ENCODE data around the gene EFR3B. TPM values are rescaled to one million over a fixed set of nuclear protein-coding genes. Genes with fewer than 3 reads are reported as not detected.
"Not testable (repeated sequence)": the region's sequence is repeated elsewhere in the genome, so short reads cannot be mapped to it uniquely, and the experiment has no call there.

Gene EFR3B, protein sequence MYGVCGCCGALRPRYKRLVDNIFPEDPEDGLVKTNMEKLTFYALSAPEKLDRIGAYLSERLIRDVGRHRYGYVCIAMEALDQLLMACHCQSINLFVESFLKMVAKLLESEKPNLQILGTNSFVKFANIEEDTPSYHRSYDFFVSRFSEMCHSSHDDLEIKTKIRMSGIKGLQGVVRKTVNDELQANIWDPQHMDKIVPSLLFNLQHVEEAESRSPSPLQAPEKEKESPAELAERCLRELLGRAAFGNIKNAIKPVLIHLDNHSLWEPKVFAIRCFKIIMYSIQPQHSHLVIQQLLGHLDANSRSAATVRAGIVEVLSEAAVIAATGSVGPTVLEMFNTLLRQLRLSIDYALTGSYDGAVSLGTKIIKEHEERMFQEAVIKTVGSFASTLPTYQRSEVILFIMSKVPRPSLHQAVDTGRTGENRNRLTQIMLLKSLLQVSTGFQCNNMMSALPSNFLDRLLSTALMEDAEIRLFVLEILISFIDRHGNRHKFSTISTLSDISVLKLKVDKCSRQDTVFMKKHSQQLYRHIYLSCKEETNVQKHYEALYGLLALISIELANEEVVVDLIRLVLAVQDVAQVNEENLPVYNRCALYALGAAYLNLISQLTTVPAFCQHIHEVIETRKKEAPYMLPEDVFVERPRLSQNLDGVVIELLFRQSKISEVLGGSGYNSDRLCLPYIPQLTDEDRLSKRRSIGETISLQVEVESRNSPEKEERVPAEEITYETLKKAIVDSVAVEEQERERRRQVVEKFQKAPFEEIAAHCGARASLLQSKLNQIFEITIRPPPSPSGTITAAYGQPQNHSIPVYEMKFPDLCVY
- total RNA-seq = 0.35 and 0.40 TPM in 2 replicates

- DNase-seq (ENCODE audit: low read depth) = peak; percentile 73
These were observed at the start of gene EFR3B for GRCh38 chr2:25041928-25042320. EFR3B (plus strand) TSS chr2:25042076; CDS start chr2:25042313, 237 bp downstream.

DNA sequence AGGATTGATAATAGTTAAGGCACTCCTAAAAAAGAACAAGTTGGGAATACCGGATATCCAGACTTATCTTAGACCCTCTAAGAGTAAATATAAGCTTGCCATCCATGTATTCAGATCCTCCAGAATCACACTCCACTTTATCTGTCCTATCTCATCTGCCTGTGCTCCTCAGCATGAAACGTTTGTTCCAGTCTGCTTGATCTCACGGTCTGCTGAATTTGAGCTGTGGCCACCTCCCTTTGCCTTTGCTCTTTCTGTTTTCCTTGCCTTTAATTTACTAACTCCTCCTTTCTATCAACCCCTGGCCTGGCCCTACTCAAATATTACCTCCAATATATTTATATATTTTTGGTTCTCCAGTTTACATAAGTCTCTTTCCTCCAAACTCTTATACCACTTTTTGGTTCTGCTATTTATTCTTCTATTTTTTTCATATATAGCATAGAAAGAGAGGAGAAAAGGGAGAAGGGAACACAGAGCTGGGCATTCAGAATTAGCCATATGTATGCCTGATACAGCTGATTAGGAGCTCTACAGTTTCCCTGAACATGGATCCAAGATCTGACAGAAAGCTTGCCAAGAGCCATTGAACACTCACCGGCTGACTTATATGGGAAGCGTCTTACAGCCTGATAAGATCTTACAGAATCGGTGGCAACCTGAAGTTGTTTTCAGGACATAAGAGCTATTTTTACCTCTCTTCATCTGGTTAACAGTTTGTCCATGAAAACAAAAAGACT lies 48.3 kb upstream of the EFR3B start:
- no peak for DNase-seq (ENCODE audit: low read depth)

DNA sequence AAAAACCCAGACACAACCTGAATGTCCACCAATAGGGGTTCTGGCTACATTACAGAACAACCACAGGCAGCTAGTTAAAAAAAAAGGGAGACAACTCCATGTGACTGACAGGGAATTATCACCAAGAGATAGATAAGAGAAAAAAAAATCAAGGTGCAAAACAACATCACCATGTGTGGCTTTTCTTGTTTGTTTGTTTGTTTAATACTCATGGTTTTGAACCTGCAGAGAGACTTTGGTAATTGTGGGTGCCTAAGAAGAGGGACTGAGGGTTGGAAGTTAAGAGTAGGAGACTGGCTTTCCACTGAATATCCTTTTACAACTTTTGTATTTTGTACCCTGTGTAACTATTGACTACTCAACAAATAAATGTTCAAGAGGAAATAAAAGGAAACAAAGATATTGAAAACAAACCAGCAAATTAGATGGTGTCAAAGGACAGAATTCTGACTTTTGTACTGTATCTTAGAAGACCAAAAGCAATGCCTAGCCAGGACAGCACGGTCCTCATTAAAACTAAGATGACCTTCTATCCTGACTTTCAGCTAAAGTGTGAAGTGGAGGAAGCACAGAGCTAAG lies 47.6 kb upstream of the EFR3B start:
- DNase-seq (ENCODE audit: low read depth) = no peak

GRCh38 chr2:24999097-24999496 lies 42.8 kb upstream of the EFR3B start:
- not testable (repeated sequence) for DNase-seq (ENCODE audit: low read depth)

GRCh38 chr2:25000036-25000435 lies 41.8 kb upstream of the EFR3B start:
- DNase-seq (ENCODE audit: low read depth) = no peak

DNA sequence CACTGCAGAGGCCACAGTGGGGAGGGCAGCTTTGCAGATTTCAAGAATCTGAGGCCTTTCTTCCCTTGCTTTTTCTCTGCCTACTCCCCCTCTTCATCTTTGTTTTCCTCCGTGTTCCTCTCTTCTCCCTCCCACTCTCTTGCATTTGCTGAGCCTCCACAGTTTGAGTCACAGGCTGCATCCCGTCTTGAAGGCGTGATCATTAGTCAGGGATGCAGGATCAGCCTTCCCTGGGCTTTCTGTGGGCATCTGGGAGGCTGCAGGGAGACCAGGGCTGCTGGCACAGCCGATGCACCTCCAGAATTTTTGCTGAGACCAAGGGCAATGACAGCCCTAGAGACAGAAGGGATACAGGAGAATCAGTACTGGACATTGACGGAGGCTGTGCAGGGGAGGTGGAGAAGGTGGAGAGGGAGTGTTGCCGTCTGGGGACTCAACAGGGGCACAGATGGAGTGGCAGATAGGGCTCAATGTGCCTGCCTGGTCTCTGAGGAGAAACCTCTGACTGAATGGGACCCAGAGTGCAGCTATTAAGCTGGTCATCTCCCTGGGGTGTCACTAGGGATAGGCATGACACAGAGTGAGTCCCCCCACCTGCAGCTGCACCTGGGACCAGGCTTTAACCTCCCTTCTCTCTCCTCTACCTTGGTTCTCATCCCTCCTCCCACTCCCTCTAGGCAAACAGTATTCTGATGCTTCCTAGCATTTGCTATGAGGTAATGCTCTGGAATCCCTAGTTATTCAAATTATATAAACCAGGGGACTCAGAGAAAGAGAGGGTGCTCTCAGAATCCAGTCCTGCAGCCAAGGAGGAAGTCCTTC lies 41.2 kb upstream of the EFR3B start:
- no peak for DNase-seq (ENCODE audit: low read depth)

DNA sequence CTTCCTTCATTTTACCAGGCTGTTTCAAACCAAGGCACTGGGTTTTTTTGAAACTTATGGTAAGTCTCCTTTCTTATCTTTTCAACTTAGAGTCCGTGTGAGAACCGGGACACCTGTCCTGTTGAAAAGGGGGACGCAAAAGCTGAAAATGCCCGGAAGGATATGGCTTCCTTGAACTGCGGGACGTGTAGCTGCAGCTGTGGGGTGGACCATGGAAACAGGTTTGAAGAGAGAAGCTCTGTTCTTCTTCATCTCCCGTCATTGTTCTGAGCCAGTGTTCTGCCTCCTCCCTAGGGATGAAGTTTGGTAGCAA lies 40.6 kb upstream of the EFR3B start:
- no peak for DNase-seq (ENCODE audit: low read depth)

GRCh38 chr2:25002066-25002465 lies 39.8 kb upstream of the EFR3B start:
- DNase-seq (ENCODE audit: low read depth) = no peak

GRCh38 chr2:25009954-25010353 lies 31.9 kb upstream of the EFR3B start:
- DNase-seq (ENCODE audit: low read depth) = no peak

DNA sequence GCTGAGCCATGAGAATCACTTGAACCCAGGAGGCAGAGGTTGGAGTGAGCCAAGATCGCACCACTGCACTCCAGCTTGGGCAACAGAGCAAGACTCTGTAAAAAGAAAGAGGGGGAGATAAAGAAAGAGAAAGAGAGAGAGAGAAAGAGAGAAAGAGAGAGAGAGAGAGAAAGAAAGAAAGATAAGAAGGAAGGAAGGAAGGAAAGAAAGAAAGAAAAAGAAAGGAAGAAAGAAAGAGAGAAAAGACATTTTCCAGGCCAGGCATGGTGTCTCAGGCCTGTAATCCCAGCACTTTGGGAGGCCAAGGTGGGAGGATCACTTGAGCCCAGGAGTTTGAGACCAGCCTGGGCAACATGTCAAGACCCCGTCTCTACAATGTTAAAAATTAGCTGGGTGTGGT lies 30.5 kb upstream of the EFR3B start:
- not testable (repeated sequence) for DNase-seq (ENCODE audit: low read depth)

GRCh38 chr2:25014631-25015030 lies 27.2 kb upstream of the EFR3B start:
- no peak for DNase-seq (ENCODE audit: low read depth)

DNA sequence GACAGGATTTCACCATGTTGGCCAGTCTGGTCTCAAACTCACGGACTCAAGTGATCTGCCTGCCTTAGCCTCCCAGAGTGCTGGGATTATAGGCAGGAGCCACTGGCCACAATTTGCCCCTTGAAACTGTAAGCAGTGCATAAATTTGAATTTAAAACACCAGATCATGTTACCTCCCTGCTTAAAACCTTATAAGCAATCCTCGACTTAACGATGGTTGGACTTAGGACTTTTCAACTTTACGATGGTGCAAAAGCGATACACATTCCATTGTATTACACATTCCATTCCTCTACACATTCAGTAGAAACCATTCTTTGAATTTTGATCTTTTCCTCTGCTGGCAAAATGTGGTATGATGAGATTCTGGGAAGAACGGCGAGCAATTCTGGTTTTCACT lies 23.2 kb upstream of the EFR3B start:
- DNase-seq (ENCODE audit: low read depth) = no peak

DNA sequence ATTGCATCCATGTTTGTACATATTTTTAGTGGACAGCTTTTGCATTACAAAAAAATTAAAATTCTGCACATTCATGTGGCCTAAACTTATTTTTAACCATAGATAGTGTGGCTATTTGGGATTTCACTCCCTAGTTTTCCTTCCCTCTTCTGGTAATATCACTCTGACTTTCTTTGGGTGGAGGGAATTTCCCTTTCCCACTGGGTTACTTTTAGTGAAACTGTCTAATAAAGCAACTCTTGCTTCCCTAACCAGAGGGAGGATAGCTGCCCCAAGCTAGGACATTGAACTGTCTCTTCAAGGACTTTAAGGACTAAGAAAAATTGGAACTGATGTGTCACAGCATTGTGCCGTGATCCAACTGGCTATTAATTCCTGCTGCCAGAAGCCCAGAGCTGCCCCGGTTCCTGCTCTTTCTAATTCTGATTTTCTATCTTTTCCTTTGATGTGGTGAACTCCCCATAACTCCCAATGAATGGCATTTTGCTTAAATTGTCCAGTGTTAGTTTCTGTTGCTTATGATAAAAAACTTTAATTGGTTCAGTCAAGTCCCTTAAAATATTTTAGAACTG lies 20.0 kb upstream of the EFR3B start:
- DNase-seq (ENCODE audit: low read depth) = no peak

DNA sequence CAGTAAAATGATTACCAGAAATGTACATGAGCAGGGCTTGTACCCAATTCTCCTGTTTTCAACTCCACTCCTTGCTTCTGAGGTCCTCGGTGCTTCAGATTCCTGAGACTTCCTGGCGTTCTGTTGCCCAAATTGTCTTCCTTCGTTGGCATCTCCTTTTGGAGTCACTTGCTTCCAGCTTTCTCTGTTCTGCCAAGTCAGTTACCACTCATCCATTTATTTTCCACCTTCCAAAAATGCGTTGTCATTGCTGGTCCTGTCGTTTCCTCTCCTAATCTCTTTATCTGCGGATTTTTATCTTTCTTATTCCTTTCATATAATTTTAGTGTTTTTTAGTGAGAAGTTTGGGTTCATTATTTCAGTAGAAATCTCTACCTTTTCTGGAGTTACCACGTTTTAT lies 18.5 kb upstream of the EFR3B start:
- DNase-seq (ENCODE audit: low read depth) = no peak

GRCh38 chr2:25025229-25026007 lies 16.5 kb upstream of the EFR3B start:
- DNase-seq (ENCODE audit: low read depth) = no peak

DNA sequence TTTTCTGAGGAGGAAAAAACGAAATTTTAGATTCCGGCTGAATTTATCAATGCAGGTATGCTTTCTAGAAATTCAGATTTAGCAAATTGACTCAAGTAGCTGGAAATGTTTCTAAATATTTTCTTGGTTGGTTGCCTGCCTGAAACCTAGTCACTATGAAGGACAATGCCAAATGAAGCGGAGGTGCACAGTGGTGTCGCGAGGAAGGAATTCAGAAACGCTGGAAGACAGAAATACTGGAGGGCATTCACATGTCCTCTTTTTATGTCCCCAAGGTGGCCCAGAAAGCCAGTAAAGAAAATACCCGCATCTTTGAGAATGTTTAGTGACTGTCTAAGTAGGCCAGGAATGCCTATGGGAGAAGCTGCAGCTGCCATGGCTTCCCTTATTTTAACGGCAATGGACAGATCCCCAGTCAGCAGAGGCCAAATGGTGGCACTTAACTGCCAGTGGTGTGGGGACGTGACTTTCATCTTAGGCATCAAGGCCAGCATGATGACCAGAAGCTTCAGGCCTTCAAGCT lies 15.8 kb upstream of the EFR3B start:
- DNase-seq (ENCODE audit: low read depth) = no peak

GRCh38 chr2:25029183-25029554 lies 12.7 kb upstream of the EFR3B start:
- no peak for DNase-seq (ENCODE audit: low read depth)

DNA sequence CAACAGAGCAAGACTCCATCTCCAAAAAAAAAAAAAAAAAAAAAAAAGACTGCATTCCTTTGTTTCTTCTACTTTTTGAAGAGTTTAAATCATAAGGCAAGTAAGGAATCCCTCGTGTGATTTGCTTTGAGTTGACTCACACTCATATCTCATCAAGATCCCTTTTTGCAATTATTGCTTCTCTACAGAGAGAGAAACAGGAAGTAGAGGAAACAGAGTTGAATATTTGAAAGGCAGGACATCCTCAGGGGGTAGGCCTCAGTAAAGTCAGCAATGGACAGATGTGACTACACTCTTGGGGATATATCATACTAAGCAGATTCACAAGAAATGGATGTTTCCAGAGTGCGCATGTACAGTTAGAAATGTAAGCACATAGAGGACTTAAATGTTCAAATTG lies 11.2 kb upstream of the EFR3B start:
- DNase-seq (ENCODE audit: low read depth) = no peak

- DNase-seq (ENCODE audit: low read depth) = no peak
These were observed 9.8 kb upstream of the EFR3B start for GRCh38 chr2:25032094-25032493.

DNA sequence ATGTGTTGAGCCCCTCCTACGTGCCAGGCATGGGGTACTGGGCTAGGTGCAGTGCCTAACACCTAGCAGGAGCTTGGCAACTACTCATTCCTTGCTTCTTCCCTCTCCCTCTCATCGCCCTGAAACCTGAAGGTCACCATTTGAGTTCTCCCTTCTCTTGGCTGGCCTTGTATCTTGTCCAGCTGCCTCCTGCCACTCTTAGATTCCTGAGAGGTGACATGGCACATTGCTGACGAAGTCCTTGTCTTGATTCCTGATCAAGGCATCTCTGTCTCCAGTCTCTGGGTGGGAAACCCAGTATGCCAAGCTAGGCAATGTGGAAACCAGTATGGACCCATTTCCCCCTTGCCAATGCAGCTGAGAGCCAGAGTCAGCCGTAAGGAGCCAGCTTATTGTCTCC lies 9.0 kb upstream of the EFR3B start:
- no peak for DNase-seq (ENCODE audit: low read depth)

All from renal cortical epithelial cell (primary cell).